Stimulated activated CD4-positive, alpha-beta T cell treated with anti-CD3 and anti-CD28 coated beads, Interleukin-12 subunit alpha, Interleukin-12 subunit beta, amount 100 ng/mL, for 24 hours (primary cell): ENCODE results near the gene RNF126.
"Not testable (repeated sequence)": the region's sequence is repeated elsewhere in the genome, so short reads cannot be mapped to it uniquely, and the experiment has no call there.

ENCODE experiments used
- DNase-seq, 2 experiments: peaks; one replicate each; pipeline ENCODE4 v3.0.0-alpha.2; 2020; ENCODE audit warnings: low read depth in 2 of 2

The RNF126 gene

GRCh38 chr19:686589-687297, 23.7 kb upstream of the RNF126 start:
- no peak for DNase-seq

GRCh38 chr19:685454-685931, 22.5 kb upstream of the RNF126 start:
- no peak for DNase-seq

DNA sequence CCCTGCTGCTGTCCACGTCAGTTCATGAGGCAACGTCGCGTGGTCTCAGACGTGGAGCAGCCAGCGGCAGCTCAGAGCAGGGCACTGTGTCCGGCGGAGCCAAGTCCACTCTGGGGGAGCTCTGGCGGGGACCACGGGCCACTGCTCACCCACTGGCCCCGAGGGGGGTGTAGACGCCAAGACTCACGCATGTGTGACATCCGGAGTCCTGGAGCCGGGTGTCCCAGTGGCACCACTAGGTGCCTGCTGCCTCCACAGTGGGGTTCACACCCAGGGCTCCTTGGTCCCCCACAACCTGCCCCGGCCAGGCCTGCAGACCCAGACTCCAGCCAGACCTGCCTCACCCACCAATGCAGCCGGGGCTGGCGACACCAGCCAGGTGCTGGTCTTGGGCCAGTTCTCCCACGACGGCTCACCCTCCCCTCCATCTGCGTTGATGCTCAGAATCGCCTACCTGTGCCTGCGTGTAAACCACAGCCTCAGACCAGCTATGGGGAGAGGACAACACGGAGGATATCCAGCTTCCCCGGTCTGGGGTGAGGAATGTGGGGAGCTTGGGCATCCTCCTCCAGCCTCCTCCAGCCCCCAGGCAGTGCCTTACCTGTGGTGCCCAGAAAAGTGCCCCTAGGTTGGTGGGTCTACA, 19.8 kb upstream of the RNF126 start:
- no peak for DNase-seq

- peak in 1 of 2 experiments; percentile 92 for DNase-seq
Observed at GRCh38 chr19:681029-682019, 18.3 kb upstream of the RNF126 start.

DNA sequence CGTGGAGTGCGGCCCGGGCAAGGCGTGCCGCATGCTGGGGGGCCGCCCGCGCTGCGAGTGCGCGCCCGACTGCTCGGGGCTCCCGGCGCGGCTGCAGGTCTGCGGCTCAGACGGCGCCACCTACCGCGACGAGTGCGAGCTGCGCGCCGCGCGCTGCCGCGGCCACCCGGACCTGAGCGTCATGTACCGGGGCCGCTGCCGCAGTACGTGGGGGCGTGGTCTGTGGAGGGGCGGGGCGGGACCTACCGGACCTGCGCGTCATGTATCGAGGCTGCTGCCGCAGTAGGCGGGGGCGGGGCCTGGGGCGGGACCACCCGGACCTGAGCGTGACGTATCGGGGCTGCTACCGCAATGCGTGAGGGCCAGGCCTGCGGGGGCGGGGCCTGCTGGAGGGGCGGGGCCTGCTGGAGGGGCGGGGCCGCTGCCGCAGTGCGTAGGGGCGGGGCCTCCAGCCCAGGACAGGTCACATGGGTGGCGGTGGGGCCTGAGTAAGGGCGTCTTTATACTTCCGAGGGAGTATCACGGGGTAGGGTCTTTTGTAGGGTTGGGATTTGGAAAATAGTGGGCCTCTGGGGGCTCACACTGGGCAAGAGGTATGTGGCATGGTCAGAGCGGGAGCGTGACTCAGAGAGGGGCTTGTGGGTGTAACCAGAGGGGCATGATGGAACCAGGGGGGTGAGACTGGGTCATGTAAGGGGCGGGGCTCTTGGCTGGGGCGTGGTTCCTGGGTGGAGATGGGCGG, 17.4 kb upstream of the RNF126 start:
- peak; percentile 100 for DNase-seq

GRCh38 chr19:679418-680286, 16.6 kb upstream of the RNF126 start:
- peak in 1 of 2 experiments; percentile 38 for DNase-seq

- DNase-seq: no peak
Observed at GRCh38 chr19:678791-679388, 15.9 kb upstream of the RNF126 start.

DNA sequence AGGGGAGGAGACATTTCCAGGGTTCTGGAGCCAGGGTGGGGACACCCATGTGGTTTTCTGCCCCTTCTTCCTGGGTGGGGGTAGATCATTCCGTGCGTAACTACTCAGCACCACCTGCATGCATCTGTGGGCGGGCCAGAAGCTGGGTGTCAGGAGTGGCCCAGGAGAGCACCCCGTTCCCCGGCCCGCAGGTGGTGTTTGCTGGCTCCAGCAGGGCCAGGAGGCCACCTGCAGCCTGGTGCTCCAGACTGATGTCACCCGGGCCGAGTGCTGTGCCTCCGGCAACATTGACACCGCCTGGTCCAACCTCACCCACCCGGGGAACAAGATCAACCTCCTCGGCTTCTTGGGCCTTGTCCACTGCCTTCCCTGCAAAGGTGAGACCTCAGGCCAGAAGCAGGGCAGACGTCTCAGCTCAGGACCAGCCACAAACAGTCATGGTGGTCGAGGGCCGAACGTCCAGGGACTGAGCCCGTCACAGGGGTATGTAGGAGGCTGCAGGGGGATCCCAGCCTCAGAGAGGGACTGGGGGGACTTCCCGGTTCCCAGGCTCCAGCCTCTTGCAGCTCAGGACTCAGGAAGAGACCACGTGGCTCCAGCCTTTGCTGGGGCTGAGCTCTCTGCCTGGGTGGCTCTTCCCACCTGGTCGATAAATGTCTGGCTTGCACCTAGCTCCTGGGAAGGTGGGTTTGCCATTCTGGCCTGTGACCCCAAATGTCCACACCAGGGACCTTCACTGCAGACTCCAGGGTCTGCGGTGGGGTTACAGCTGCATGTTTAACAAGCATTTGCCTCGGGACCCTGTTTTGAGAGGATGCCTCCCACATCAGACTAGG, 14.8 kb upstream of the RNF126 start:
- no peak for DNase-seq

GRCh38 chr19:677201-677600, 14.2 kb upstream of the RNF126 start:
- no peak for DNase-seq

DNA sequence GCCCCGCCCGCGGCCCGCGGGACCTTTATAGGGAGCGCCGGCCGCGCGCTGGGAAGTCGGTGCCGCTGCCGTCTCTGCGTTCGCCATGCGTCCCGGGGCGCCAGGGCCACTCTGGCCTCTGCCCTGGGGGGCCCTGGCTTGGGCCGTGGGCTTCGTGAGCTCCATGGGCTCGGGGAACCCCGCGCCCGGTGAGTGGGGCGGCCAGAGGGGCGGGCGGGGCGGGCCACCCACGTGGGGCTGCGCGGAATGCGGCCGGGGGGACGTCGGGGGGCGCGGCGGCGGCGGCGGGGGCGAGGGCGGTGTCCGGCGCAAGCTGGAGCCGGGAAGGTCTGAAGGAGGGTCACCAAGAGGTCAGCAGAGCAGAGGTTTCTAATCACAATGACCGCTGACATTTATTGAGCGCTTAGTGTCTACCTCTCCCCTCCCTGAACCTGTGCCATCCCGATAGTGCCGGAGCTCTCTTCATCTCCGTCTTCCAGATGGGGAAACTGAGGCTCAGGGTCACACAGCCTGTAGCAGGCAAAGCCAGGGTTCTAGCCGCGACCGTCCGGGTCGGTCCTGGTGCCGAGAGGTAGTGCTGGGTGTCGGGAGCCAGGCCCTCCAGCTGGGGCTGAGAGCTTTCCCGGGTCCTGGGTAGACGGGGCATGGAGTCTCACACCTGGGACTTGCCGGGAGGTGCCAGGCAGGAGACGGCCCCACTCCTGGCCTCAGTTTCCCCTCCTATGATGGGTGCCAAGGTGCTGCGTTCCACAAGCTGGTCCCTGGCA, 13.5 kb upstream of the RNF126 start, which contains the start of gene FSTL3:
FSTL3 (plus strand) TSS at position 54 of the 767 bp plus-strand sequence; CDS start at position 86, 32 bp downstream.
- DNase-seq: no peak

DNA sequence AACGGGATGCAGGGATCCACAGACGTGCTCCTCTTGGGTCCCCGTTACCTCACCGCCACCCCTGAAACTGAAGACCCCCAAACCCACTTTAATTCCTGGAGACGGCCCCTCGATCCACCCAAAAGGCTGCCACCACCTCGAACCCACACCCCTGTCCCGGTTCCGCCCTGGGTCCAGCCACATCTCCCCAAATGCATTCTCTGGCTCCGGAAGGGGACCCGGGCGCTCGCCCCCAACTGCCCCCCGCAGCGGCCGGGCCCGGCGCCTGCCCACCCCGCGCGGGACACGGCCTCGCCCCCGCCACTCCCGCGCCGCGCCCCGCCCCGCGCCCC, 13.0 kb upstream of the RNF126 start:
- DNase-seq: no peak

DNA sequence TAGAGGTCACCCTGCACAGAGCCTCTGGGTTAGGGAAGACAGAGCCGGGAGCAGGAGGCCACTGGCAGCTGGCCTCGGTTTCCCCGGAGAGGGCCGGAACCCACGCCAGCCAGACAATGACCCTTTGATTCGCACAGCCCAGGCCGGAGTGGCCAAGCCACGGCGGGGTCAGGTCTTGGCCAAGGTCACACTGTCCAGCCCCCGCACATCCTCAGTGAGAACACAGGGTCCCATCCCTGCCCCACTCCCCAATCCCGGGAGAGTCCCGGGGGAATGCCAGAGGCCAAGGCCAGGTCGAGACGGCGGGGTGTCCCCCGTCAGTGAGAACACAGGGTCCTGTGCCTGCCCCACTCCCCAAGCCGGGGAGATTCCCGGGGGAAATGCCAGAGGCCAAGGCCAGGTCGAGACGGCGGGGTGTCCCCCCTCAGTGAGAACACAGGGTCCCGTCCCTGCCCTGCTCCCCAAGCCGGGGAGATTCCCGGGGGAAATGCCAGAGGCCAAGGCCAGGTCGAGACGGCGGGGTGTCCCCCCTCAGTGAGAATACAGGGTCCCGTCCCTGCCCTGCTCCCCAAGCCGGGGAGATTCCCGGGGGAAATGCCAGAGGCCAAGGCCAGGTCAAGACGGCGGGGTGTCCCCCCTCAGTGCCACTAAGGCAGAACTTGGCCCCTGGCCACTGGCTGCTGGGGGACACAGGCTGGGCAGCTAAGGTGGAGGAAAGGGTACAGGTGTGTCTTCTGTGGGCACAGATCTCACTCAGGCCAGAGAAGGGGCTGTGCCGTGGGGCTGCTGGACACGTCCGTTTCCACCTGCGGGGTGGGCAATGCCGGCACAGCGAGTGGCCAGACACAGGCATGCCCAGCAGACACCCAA, 11.5 kb upstream of the RNF126 start:
- no peak for DNase-seq

DNA sequence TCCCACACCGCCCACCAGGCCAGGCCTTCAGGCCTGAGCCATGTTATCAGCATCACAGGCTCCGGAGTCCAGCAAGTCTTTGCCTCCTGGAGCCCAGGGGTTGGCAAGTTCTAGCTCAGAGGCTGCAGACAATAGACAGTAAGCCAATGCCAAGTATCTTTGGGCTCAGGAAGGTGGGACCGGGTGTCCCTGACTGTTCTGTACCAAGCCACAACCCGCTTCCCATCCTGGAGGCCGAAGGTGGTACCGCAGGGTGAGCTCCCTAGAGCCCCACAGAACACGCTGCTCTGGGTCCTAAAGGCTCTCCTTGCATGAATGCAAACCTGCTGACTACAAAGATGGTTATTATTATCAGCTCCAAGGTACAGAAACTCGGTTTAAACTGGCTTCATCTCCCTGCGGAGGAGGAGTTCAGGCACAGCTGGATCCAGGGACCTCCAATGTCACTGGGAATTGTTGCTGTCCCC, 7.6 kb upstream of the RNF126 start:
- no peak for DNase-seq

DNA sequence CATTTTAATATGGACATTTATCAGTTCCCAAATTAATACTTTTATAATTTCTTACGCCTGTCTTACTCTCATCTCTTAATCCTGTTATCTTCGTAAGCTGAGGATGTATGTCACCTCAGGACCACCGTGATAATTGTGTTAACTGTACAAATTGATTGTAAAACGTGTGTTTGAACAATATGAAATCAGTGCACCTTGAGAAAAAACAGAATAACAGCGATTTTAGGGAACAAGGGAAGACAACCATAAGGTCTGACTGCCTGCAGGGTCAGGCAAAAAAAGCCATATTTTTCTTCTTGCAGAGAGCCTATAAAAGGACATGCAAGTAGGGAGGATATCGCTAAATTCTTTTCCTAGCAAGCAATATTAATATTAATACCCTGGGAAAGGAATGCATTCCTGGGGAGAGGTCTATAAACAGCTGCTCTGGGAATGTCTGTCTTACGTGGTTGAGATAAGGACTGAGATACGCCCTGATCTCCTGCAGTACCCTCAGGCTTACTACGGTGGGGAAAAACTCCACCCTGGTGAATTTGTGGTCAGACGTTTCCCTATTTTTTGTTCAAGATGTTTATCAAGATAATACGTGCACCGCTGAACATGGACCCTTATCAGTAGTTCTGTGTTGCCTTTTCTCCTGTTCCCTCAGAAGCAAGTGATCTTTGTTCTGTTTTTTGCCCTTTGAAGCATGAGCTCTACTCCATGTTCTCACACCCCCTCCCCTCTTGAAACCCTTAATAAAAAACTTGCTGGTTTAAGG, 5.8 kb upstream of the RNF126 start:
- not testable (repeated sequence) for DNase-seq

GRCh38 chr19:666985-667573, 4.1 kb upstream of the RNF126 start:
- DNase-seq: not testable (repeated sequence)

DNA sequence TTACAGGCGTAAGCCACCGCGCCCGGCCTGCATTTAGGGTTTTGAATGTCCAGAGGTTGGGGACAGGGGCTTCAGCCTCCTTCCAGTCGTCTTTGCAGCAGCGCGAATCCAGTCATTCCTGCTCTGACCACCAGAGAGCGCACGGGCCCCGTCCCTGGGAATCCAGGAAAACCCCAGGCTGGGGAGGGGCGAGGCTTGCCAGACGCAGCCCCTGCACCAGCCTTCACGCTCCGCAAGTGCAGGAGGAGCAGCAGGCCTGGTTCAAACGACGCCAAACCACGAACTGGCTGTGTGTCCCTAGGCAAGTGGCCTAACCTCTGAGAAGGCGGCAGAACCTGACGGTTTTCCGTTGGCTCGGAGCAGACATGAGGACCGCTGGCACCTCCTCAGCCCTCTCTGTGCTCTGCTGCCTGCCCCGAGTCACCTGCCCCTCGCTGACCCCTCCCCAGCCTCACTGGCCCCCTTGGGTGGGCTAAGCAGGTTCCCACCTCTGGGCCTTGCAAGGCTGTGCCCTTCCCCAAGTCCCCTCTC, 2.0 kb upstream of the RNF126 start:
- peak; percentile 69 to 87 for DNase-seq
